ENCODE data around the gene COTL1. TPM values are rescaled to one million over a fixed set of nuclear protein-coding genes. Genes with fewer than 3 reads are reported as not detected.

COTL1 gene
- total RNA-seq, 4 donors from 2014 or later: 29.9 to 84.9 (median 52.6) TPM

GRCh38 chr16:84588991-84589390 is 28.9 kb downstream of the COTL1 start:
- Histone ChIP-seq H3K4me1 (peaks cover 0 to 38% (median 13%) of the 10 kb centered on the region in 4 donors), H3K27ac (no peak overlapping the region), H3K9me3 (no peaks in the 10 kb centered on the region), H3K27me3 (no peaks in the 10 kb centered on the region), H3K36me3 (peaks cover 0 to 20% (median 7%) of the 10 kb centered on the region in 3 donors), H3K4me3 (no peak overlapping the region)
- TF ChIP-seq EP300 (IDR thresholded peaks at IDR 0.05): no peak
- 90 to 94% methylated on average over 8 of the region's 8 CpGs for WGBS, 2 donors
- no peak for DNase-seq (ENCODE audit: low spot score in 2 of 2)

- Histone ChIP-seq H3K27me3 (no peaks in the 10 kb centered on the region), H3K4me1 (peaks cover 0 to 45% (median 13%) of the 10 kb centered on the region in 4 donors), H3K9me3 (no peaks in the 10 kb centered on the region), H3K36me3 (peaks cover 0 to 16% (median 7%) of the 10 kb centered on the region in 3 donors), H3K4me3 (no peak overlapping the region), H3K27ac (peak overlapping the region in 2 of 4 donors; percentile 43 to 48)
- 55 to 61% methylated on average over 10 of the region's 10 CpGs for WGBS, 2 donors
- TF ChIP-seq POLR2A (IDR thresholded peaks at IDR 0.05) (no peak), CTCF (IDR thresholded peaks at IDR 0.05) (no peak), EP300 (IDR thresholded peaks at IDR 0.05) (no peak)
- DNase-seq (ENCODE audit: low spot score in 2 of 2): no peak
These were observed 32.0 kb downstream of the COTL1 start for GRCh38 chr16:84585886-84586285.

- TF ChIP-seq CTCF (IDR thresholded peaks at IDR 0.05) (no peak), EP300 (IDR thresholded peaks at IDR 0.05) (no peak), POLR2A (IDR thresholded peaks at IDR 0.05) (no peak)
- no peaks in the 10 kb centered on the region for H3K27me3 ChIP-seq
- no peak for DNase-seq (ENCODE audit: low spot score in 2 of 2)
- H3K4me1 ChIP-seq: peaks cover 0 to 45% (median 13%) of the 10 kb centered on the region in 4 donors
- no peak overlapping the region for H3K27ac ChIP-seq
- no peak overlapping the region for H3K4me3 ChIP-seq
- H3K36me3 ChIP-seq: peaks cover 0 to 16% (median 7%) of the 10 kb centered on the region in 3 donors
- WGBS, 2 donors: 49 to 62% methylated on average over 6 of the region's 6 CpGs
- no peaks in the 10 kb centered on the region for H3K9me3 ChIP-seq
These were observed 32.4 kb downstream of the COTL1 start for GRCh38 chr16:84585467-84585866.

GRCh38 chr16:84584678-84585077 is 33.2 kb downstream of the COTL1 start:
- H3K27ac ChIP-seq: peak overlapping the region in 1 of 4 donors; percentile 43
- TF ChIP-seq EP300 (IDR thresholded peaks at IDR 0.05) (no peak), CTCF (IDR thresholded peaks at IDR 0.05) (no peak), POLR2A (IDR thresholded peaks at IDR 0.05) (no peak)
- 91% methylated on average over 6 of the region's 6 CpGs for WGBS, 2 donors

GRCh38 chr16:84583995-84584394 is 33.9 kb downstream of the COTL1 start:
- Histone ChIP-seq H3K4me1 (peaks cover 0 to 45% (median 13%) of the 10 kb centered on the region in 4 donors), H3K4me3 (no peak overlapping the region), H3K27me3 (no peaks in the 10 kb centered on the region), H3K27ac (peak overlapping the region in 3 of 4 donors; percentile 17 to 46 (median 43)), H3K9me3 (no peaks in the 10 kb centered on the region), H3K36me3 (peaks cover 0 to 7% (median 0%) of the 10 kb centered on the region in 3 donors)
- DNase-seq (ENCODE audit: low spot score in 2 of 2): no peak
- no peak for TF ChIP-seq EP300 (IDR thresholded peaks at IDR 0.05)
- TF ChIP-seq POLR2A (IDR thresholded peaks at IDR 0.05): no peak
- no peak for TF ChIP-seq CTCF (IDR thresholded peaks at IDR 0.05)
- 50 to 55% methylated on average over 15 of the region's 15 CpGs for whole genome bisulfite sequencing, 2 donors

More at GRCh38 chr16:84584678-84585077, 33.2 kb downstream of the COTL1 start:
- Histone ChIP-seq H3K27me3 (no peaks in the 10 kb centered on the region), H3K4me1 (peaks cover 0 to 45% (median 13%) of the 10 kb centered on the region in 4 donors), H3K4me3 (no peak overlapping the region), H3K9me3 (no peaks in the 10 kb centered on the region), H3K36me3 (peaks cover 0 to 14% (median 5%) of the 10 kb centered on the region in 3 donors)
- no peak for DNase-seq (ENCODE audit: low spot score in 2 of 2)
